CD4-positive, alpha-beta T cell treated with Interleukin-21 for 1 hour (primary cell): Measurements from ENCODE around the gene NLK.
"Not testable (repeated sequence)": the region's sequence is repeated elsewhere in the genome, so short reads cannot be mapped to it uniquely, and the experiment has no call there.

Experiments
- DNase-seq: peaks from one replicate; pipeline ENCODE4 v3.0.0-alpha.2; 2020

NLK gene

GRCh38 chr17:28236033-28236653, 193.7 kb downstream of the NLK start:
- DNase-seq, result not testable (repeated sequence)

- not testable (repeated sequence) for DNase-seq
Observed at GRCh38 chr17:28238547-28239270, 196.2 kb downstream of the NLK start.

- no peak for DNase-seq
Observed at GRCh38 chr17:28239271-28239624, 196.8 kb downstream of the NLK start.

GRCh38 chr17:28240688-28241340, 198.3 kb downstream of the NLK start:
- no peak for DNase-seq

GRCh38 chr17:28242791-28243190, 200.3 kb downstream of the NLK start:
- no peak for DNase-seq

- DNase-seq, result not testable (repeated sequence)
Observed at GRCh38 chr17:28243268-28243667, 200.8 kb downstream of the NLK start.

- no peak for DNase-seq
Observed at GRCh38 chr17:28244446-28244845, 202.0 kb downstream of the NLK start.
